PC-9 (cell line): Measurements from ENCODE around the gene HSPA12B.

Experiments used
- CTCF ChIP-seq: fragments of 200-600 bp; sonication (generic); conservative IDR thresholded peaks from 2 replicates; pipeline ENCODE4 v1.6.1; 2017; ENCODE audit warnings: mixed run types, antibody characterized with exemption, mild to moderate bottlenecking, moderate library complexity
- EZH2 ChIP-seq: fragments of 200-600 bp; sonication (generic); IDR thresholded peaks from 2 replicates; pipeline ENCODE4 v1.8.0; 2017; ENCODE audit warnings: antibody characterized with exemption, low read depth

GRCh38 chr20:3705491-3705969, 27.0 kb upstream of the HSPA12B start:
- TF ChIP-seq CTCF (no peak), EZH2 (no peak)
